ENCODE data around the gene THSD1.
"Not testable (repeated sequence)": the region's sequence is repeated elsewhere in the genome, so short reads cannot be mapped to it uniquely, and the experiment has no call there.

The THSD1 gene

GRCh38 chr13:52447815-52448552 lies 42.0 kb upstream of the THSD1 start:
- no peak for FAIRE-seq
- DNase-seq (ENCODE audit: insufficient read length): no peak
- TF ChIP-seq TAF1 (IDR thresholded peaks at IDR 0.05; ENCODE audit: borderline replicate concordance, low read depth, low read length): no peak
- TF ChIP-seq POLR2A (IDR thresholded peaks at IDR 0.05; ENCODE audit: low read depth, low read length): no peak
- TF ChIP-seq POLR2AphosphoS5 (IDR thresholded peaks at IDR 0.05; ENCODE audit: low read depth, low read length): no peak

DNA sequence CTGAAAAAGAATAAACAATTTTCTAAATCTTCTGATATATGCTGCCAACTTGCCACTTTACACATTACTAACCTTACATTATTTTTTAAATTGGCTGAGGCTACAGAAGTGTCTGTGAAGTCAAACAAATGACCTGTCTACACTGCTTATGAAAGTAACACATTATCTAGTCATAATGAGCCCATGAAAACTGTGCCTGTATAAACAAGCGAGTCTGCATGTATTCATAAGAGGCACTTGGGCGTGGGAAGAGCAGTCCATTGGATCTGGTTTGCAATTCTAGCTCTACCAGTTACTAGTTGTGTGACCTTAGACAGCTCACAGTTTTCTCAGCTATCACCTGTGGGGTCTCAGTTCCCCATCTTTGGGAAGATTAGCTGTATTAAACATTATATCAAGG lies 41.4 kb upstream of the THSD1 start:
- FAIRE-seq (no peak), DNase-seq (ENCODE audit: insufficient read length) (no peak)
- TF ChIP-seq POLR2A (IDR thresholded peaks at IDR 0.05; ENCODE audit: low read depth, low read length): no peak
- TF ChIP-seq TAF1 (IDR thresholded peaks at IDR 0.05; ENCODE audit: borderline replicate concordance, low read depth, low read length): no peak
- TF ChIP-seq POLR2AphosphoS5 (IDR thresholded peaks at IDR 0.05; ENCODE audit: low read depth, low read length): no peak

DNA sequence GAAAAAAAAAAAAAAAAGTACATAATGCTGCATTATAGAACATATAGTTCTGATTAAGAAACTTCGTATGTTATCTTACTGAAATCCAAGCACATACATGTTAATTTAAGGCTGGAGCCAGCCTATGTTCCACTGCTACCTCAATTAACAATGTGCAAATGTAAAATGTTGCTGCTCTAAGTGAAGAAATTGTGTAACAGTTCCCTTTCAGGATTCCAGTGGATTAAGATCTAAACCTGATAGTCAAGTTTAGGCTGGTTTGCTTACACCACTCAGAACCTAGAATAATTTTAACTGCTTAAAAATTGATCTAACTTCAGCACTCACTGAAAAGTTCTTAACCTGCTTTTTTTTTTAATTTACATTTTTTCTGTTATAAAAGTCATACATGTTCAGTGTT lies 40.3 kb upstream of the THSD1 start:
- FAIRE-seq: no peak
- no peak for TF ChIP-seq TAF1 (IDR thresholded peaks at IDR 0.05; ENCODE audit: borderline replicate concordance, low read depth, low read length)
- TF ChIP-seq POLR2A (IDR thresholded peaks at IDR 0.05; ENCODE audit: low read depth, low read length): no peak
- no peak for TF ChIP-seq POLR2AphosphoS5 (IDR thresholded peaks at IDR 0.05; ENCODE audit: low read depth, low read length)
- DNase-seq (ENCODE audit: insufficient read length): no peak

GRCh38 chr13:52432456-52432855 lies 26.5 kb upstream of the THSD1 start:
- TF ChIP-seq TAF1 (IDR thresholded peaks at IDR 0.05; ENCODE audit: borderline replicate concordance, low read depth, low read length): no peak
- no peak for TF ChIP-seq POLR2A (IDR thresholded peaks at IDR 0.05; ENCODE audit: low read depth, low read length)
- no peak for TF ChIP-seq POLR2AphosphoS5 (IDR thresholded peaks at IDR 0.05; ENCODE audit: low read depth, low read length)
- FAIRE-seq: no peak
- no peak for DNase-seq (ENCODE audit: insufficient read length)

- no peak for DNase-seq (ENCODE audit: insufficient read length)
- FAIRE-seq: no peak
- no peak for TF ChIP-seq POLR2AphosphoS5 (IDR thresholded peaks at IDR 0.05; ENCODE audit: low read depth, low read length)
- no peak for TF ChIP-seq TAF1 (IDR thresholded peaks at IDR 0.05; ENCODE audit: borderline replicate concordance, low read depth, low read length)
- TF ChIP-seq POLR2A (IDR thresholded peaks at IDR 0.05; ENCODE audit: low read depth, low read length): no peak
Observed at GRCh38 chr13:52428295-52428694, 22.3 kb upstream of the THSD1 start.

GRCh38 chr13:52421216-52421615 lies 15.2 kb upstream of the THSD1 start:
- no peak for TF ChIP-seq POLR2AphosphoS5 (IDR thresholded peaks at IDR 0.05; ENCODE audit: low read depth, low read length)
- no peak for FAIRE-seq
- DNase-seq (ENCODE audit: insufficient read length): no peak

DNA sequence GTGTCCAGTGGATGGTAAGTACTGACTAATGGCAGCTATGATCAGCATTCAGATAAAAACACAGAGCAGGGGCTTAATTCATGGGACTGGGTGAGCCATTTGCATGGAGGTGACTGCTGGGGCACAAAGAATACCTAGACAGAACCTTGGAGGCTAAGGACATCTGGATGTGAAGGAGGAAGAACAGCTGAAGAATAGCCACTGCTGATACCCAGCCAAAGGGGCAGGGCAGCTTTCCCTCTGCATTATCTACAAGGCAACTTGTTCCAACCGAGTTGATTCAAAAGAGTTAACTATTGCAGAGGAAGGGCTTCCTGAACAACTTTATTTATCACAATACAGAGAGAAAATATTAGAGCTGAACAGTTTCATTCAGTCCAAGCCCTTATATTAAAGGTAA lies 13.1 kb upstream of the THSD1 start:
- TF ChIP-seq POLR2AphosphoS5 (IDR thresholded peaks at IDR 0.05; ENCODE audit: low read depth, low read length): no peak
- TF ChIP-seq POLR2A (IDR thresholded peaks at IDR 0.05; ENCODE audit: low read depth, low read length): no peak
- no peak for TF ChIP-seq TAF1 (IDR thresholded peaks at IDR 0.05; ENCODE audit: borderline replicate concordance, low read depth, low read length)
- no peak for DNase-seq (ENCODE audit: insufficient read length)

GRCh38 chr13:52414963-52415362 lies 9.0 kb upstream of the THSD1 start:
- TF ChIP-seq TAF1 (IDR thresholded peaks at IDR 0.05; ENCODE audit: borderline replicate concordance, low read depth, low read length): no peak
- TF ChIP-seq POLR2AphosphoS5 (IDR thresholded peaks at IDR 0.05; ENCODE audit: low read depth, low read length): no peak
- no peak for TF ChIP-seq POLR2A (IDR thresholded peaks at IDR 0.05; ENCODE audit: low read depth, low read length)
- DNase-seq (ENCODE audit: insufficient read length) (no peak), FAIRE-seq (no peak)

More for the DNA sequence above, 13.1 kb upstream of the THSD1 start:
- FAIRE-seq: no peak

GRCh38 chr13:52414051-52414450 lies 8.1 kb upstream of the THSD1 start:
- no peak for FAIRE-seq
- DNase-seq (ENCODE audit: insufficient read length): no peak
- TF ChIP-seq TAF1 (IDR thresholded peaks at IDR 0.05; ENCODE audit: borderline replicate concordance, low read depth, low read length) (no peak), POLR2A (IDR thresholded peaks at IDR 0.05; ENCODE audit: low read depth, low read length) (no peak), POLR2AphosphoS5 (IDR thresholded peaks at IDR 0.05; ENCODE audit: low read depth, low read length) (no peak)

DNA sequence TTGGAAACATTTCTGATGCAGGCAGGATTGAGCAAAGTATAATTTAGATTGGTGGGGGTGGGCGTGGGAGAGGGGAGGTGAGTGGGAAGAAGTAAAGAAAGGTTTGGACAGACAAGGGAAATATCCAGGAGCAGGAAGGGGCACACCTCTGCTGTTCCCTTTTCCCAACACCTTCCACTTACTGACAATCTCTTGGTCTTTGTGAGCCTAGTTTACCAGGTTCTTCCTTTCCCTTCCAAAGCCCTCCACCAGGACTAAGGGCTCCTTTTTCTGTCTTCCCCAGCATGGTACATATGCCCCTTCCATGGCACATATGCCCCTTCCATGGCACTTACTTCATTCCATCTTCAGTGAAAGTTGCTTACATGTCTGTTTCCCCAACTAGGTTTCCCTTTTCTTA lies 6.2 kb upstream of the THSD1 start:
- FAIRE-seq (no peak), DNase-seq (ENCODE audit: insufficient read length) (no peak)
- TF ChIP-seq TAF1 (IDR thresholded peaks at IDR 0.05; ENCODE audit: borderline replicate concordance, low read depth, low read length) (no peak), POLR2AphosphoS5 (IDR thresholded peaks at IDR 0.05; ENCODE audit: low read depth, low read length) (no peak), POLR2A (IDR thresholded peaks at IDR 0.05; ENCODE audit: low read depth, low read length) (no peak)

GRCh38 chr13:52411629-52412028 lies 5.7 kb upstream of the THSD1 start:
- no peak for DNase-seq (ENCODE audit: insufficient read length)
- FAIRE-seq: no peak
- TF ChIP-seq TAF1 (IDR thresholded peaks at IDR 0.05; ENCODE audit: borderline replicate concordance, low read depth, low read length) (no peak), POLR2A (IDR thresholded peaks at IDR 0.05; ENCODE audit: low read depth, low read length) (no peak), POLR2AphosphoS5 (IDR thresholded peaks at IDR 0.05; ENCODE audit: low read depth, low read length) (no peak)

DNA sequence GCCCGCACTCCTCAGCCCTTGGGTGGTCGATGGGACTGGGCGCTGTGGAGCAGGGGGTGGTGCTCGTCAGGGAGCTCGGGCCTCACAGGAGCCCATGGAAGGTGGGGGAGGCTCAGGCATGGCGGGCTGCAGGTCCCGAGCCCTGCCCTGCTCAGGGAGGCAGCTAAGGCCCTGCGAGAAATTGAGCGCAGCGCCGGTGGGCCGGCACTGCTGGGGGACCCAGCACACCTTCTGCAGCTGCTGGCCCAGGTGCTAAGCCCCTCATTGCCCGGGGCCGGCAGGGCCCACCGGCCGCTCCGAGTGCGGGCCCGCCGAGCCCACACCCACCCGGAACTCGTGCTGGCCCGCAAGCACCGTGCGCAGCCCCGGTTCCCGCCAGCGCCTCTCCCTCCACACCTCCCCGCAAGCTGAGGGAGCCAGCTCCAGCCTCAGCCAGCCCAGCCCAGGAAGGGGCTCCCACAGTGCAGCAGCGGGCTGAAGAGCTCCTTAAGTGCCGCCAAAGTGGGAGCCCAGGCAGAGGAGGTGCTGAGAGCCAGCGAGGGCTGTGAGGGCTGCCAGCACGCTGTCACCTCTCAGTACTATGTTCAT lies 2.2 kb upstream of the THSD1 start:
- not testable (repeated sequence) for DNase-seq (ENCODE audit: insufficient read length); FAIRE-seq

- not testable (repeated sequence) for DNase-seq (ENCODE audit: insufficient read length); FAIRE-seq
Observed at GRCh38 chr13:52407436-52407835, 1.5 kb upstream of the THSD1 start.
